Skeletal muscle satellite cell (primary cell): ENCODE measurements around the gene L3MBTL4.

Source experiments
- H3K27me3 ChIP-seq: 2 replicates; pipeline ENCODE4 v1.7.0; 2013; ENCODE audit warnings: low read length; ENCODE audit not compliant: control insufficient read depth, insufficient read depth
- H3K36me3 ChIP-seq: 2 replicates; pipeline ENCODE4 v1.7.0; 2013; ENCODE audit warnings: mild to moderate bottlenecking, control low read depth, low read length; ENCODE audit not compliant: insufficient read depth
- H3K4me1 ChIP-seq: 2 replicates; pipeline ENCODE4 v1.7.0; 2013; ENCODE audit warnings: low read length; ENCODE audit not compliant: control insufficient read depth, insufficient read depth
- H3K4me2 ChIP-seq: 2 replicates; pipeline ENCODE4 v1.7.0; 2013; ENCODE audit warnings: mild to moderate bottlenecking, low read length
- H3K4me3 ChIP-seq: 2 replicates; pipeline ENCODE4 v1.7.0; 2013; ENCODE audit warnings: low read length
- H3K9ac ChIP-seq: 2 replicates; pipeline ENCODE4 v1.7.0; 2013; ENCODE audit warnings: mild to moderate bottlenecking, low read depth, low read length, moderate library complexity
- H3K9me3 ChIP-seq: replicated peaks from 2 replicates; pipeline ENCODE4 v1.7.0; 2013; ENCODE audit warnings: mild to moderate bottlenecking, control low read depth, low read length

Gene L3MBTL4

DNA sequence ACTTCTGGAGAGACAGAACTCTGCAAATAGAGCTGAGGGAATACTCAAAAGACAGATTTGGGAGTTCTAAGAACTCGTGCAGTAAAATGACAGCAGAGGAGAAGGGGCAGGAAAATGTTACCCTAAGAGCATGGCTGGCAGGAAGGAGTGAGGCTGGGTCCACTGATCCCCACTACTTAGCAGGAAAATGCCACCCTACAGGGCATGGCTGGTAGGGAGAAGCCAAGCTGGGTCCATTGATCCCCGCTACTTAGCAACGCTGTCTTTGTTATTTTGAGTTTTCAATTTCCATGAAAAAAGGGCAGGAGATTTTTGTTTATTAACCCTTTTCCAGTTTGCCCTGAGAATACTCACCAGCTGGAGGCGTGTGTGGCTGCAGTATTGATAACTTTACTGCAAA is 419.1 kb downstream of the L3MBTL4 start:
- Histone ChIP-seq H3K9me3 (no peaks in the 10 kb centered on the region), H3K4me3 (no peak overlapping the region)

DNA sequence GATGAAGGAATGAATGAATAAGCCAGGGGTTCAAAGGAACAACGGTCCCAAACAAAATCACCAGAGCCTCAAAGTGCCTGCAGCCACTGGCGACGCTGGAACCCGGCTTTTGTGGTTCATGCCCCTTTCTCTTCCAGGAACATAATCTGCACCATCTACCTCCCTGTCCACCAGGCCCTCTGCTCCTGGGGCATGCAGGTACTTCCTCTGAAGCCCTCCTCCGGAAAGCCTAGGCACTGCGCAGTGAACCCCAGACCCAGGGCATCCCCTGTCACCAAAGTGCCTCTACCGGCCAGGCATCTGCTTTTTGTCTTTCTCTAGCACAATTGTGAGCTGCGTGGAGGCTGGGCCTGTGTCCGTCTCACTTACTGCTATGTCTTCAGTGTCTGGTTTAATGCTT is 420.8 kb downstream of the L3MBTL4 start:
- H3K27me3 ChIP-seq: peaks cover 15% of the 10 kb centered on the region

More for the DNA sequence above, 419.1 kb downstream of the L3MBTL4 start:
- Histone ChIP-seq H3K27me3 (peaks cover 15% of the 10 kb centered on the region), H3K36me3 (no peaks in the 10 kb centered on the region), H3K4me1 (no peaks in the 10 kb centered on the region), H3K4me2 (no peak overlapping the region), H3K9ac (no peak overlapping the region)

DNA sequence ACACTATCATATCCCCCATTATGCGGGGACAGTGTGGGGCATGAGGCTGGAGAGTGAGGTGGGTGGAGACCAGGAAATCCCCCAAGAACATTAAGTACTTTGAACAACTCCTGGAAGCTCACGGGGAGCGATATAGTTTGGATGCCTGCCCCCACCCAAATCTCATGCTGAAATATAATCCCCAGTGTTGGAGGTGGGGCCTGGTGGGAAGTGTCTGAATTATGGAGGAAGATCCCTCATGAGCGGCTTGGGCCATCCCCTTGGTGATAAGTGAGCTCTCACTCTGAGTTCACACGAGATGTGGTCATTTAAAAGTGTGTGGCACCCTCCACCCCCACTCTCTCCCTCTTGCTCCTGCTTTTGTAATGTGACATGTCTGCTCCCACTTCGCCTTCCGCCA is 422.3 kb downstream of the L3MBTL4 start:
- H3K4me3 ChIP-seq: no peak overlapping the region
- no peak overlapping the region for H3K9ac ChIP-seq
- H3K4me1 ChIP-seq: no peaks in the 10 kb centered on the region
- H3K4me2 ChIP-seq: no peak overlapping the region
- peaks cover 16% of the 10 kb centered on the region for H3K27me3 ChIP-seq
- H3K9me3 ChIP-seq: no peaks in the 10 kb centered on the region
- H3K36me3 ChIP-seq: no peaks in the 10 kb centered on the region

More for the DNA sequence above, 420.8 kb downstream of the L3MBTL4 start:
- Histone ChIP-seq H3K4me1 (no peaks in the 10 kb centered on the region), H3K4me3 (no peak overlapping the region), H3K9ac (no peak overlapping the region), H3K4me2 (no peak overlapping the region), H3K36me3 (no peaks in the 10 kb centered on the region), H3K9me3 (no peaks in the 10 kb centered on the region)

DNA sequence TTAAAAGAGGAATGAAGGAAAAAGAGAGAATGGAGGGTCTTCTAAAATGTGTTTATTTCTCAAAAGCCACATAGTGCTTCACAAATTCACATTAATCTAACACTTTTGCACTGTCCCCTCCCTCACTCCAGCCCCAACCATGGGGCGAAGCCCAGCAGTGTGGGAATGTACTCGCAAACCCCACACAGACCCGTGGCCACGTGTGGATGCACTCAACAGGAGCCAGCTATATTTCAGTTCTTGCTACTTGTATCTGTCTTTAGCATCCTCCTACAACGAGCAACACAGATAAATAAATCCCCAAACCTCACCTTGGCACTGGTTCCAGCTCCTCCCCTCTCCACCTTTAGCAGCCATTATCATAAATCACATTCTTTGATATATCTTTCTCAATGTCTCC is 427.5 kb downstream of the L3MBTL4 start:
- Histone ChIP-seq H3K4me1 (no peaks in the 10 kb centered on the region), H3K36me3 (no peaks in the 10 kb centered on the region), H3K4me3 (no peak overlapping the region), H3K4me2 (no peak overlapping the region), H3K9me3 (no peaks in the 10 kb centered on the region), H3K9ac (no peak overlapping the region), H3K27me3 (peaks cover 27% of the 10 kb centered on the region)

DNA sequence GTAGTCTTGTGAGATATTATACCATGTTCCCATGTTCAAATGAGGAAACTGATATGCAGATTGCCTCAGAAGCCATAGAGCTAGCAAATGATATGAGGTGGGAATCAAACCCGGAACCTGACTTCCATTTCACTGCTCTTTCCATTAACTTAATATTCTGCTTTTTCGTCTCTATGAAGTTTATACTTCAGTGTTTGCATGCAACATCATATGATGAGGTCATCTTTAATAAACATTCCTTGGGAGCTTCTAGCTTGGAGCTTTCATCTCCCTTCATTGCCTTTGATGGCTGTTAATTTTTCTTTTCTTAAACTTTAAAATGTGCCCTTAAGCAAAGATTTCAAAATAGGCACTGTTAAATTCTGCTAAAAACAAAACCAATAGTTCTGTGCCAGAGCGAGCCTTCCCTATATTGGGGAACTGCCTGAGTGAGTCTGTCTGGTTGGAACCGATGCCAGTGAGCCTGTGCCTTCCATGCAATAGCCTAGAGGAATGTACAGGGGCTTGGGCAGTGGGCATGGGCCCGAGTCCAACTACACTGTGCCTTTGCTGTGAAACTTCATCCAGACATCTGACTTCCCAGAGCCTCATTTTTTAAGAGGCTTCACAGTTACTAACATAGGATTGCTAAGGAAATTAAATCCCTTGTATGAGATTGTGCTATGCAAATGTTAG is 428.3 kb downstream of the L3MBTL4 start:
- H3K9me3 ChIP-seq: no peaks in the 10 kb centered on the region
- peaks cover 27% of the 10 kb centered on the region for H3K27me3 ChIP-seq
- H3K36me3 ChIP-seq: no peaks in the 10 kb centered on the region
- H3K9ac ChIP-seq: no peak overlapping the region
- no peak overlapping the region for H3K4me3 ChIP-seq
- no peak overlapping the region for H3K4me2 ChIP-seq
- no peaks in the 10 kb centered on the region for H3K4me1 ChIP-seq

DNA sequence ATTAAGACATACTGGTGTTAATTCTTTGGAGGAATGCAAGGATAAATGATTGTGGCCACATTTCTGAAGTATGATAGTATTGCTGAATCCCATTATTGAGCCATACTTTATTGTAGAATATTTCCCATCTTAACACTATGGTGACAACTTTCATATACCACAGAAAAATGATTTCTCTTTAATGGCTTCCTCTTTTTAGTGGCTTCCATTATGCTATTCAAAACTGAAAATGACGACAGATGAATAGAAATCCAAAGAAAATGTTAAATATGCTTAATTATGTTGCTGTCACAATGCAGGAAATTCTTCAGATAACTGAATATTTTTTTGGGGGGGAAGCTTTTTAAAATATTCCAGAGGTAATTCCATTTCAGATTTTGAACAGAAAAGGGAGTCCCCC is 430.5 kb downstream of the L3MBTL4 start:
- Histone ChIP-seq H3K9ac (no peak overlapping the region), H3K27me3 (peaks cover 30% of the 10 kb centered on the region), H3K36me3 (no peaks in the 10 kb centered on the region), H3K4me2 (no peak overlapping the region), H3K9me3 (no peaks in the 10 kb centered on the region), H3K4me1 (no peaks in the 10 kb centered on the region), H3K4me3 (no peak overlapping the region)

DNA sequence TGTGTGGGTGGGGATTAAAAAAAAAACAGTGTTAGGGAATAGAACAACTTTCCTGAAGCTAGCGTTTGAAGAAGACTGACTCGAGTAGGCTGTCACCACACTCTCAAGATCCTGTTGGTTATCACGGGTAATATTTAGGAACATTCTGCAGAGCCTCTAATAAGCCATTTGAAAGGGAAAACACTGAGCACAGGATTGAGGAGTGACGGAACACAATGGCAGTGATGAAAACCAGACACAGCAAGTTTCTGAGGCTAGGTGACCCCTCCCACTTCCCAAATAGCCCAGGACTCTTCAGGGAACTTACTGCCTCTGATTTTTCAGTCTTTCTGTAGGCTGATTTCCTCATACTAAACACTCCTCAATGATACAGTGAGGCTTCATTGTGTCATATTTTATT is 431.2 kb downstream of the L3MBTL4 start:
- H3K4me3 ChIP-seq: no peak overlapping the region
- H3K9ac ChIP-seq: no peak overlapping the region
- H3K9me3 ChIP-seq: no peaks in the 10 kb centered on the region
- H3K4me2 ChIP-seq: no peak overlapping the region
- peaks cover 30% of the 10 kb centered on the region for H3K27me3 ChIP-seq
- no peaks in the 10 kb centered on the region for H3K36me3 ChIP-seq
- H3K4me1 ChIP-seq: no peaks in the 10 kb centered on the region

DNA sequence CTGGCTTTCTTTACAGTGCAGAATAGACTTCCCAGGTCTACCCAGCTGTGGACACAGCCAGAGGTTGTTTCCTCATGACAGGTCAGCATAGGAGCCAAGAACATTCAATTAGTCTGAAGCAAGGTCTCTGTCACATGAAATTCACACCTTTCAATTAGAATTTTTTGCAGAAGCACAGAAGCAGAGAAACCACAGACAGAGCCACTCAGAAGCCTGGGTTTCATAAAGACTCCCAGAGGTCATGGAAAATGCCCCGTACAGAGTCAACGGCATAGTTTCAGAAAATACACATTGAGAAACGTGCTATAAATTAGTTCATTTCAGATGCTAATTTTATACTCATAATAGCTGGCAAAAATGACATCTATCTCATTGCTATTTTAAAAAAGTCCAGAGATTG is 432.4 kb downstream of the L3MBTL4 start:
- no peak overlapping the region for H3K4me3 ChIP-seq
- no peak overlapping the region for H3K4me2 ChIP-seq
- H3K4me1 ChIP-seq: no peaks in the 10 kb centered on the region
- H3K27me3 ChIP-seq: peaks cover 29% of the 10 kb centered on the region
- H3K36me3 ChIP-seq: no peaks in the 10 kb centered on the region
- no peaks in the 10 kb centered on the region for H3K9me3 ChIP-seq
- no peak overlapping the region for H3K9ac ChIP-seq

DNA sequence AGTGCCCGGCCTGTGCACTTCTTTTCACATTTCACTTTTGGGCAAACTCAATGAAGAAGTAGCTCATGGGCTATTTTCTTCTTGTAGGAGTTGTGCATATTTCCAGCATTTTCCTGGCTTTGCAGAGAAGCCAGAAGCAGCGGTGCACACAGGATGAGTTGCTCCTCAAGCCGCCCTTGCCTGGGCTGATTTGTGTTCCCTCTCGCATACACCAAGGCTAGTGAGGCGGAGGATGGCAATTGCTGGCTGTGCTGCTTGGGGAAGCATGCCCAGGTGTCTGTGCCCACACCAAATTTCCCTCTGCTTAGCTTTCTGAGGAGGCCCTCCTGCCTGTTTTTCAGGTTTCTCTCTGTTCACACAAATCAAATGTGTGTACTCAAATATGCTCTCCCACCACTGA is 434.0 kb downstream of the L3MBTL4 start:
- Histone ChIP-seq H3K4me2 (no peak overlapping the region), H3K4me3 (no peak overlapping the region), H3K4me1 (peaks cover 2% of the 10 kb centered on the region), H3K36me3 (no peaks in the 10 kb centered on the region), H3K9ac (no peak overlapping the region), H3K9me3 (no peaks in the 10 kb centered on the region), H3K27me3 (peaks cover 24% of the 10 kb centered on the region)

DNA sequence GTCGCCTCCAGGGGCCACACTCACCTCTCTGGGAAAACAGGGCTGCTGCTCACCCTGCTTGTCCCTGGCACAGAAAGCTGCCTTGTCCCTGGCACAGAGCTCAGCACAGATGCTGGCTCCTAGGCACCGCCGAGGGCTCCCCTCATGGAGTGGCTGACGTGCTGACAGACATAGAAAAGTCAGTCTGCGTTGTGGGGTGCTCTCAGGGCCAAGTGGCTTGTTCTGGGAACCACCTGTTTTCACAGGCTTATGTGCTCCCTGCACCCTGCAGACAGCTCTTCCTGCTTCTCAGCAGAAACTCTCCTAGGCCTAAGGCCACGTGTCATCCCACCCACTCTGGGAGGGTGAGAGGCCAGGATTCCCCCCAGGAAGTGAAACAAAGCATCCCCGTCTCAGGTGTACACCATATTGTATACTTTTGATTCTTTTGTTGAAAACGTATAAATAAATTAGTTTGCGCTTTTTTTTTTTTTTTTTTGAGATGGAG is 434.7 kb downstream of the L3MBTL4 start:
- Histone ChIP-seq H3K27me3 (peaks cover 18% of the 10 kb centered on the region), H3K36me3 (no peaks in the 10 kb centered on the region), H3K4me1 (peaks cover 8% of the 10 kb centered on the region), H3K4me3 (no peak overlapping the region), H3K4me2 (no peak overlapping the region), H3K9ac (no peak overlapping the region), H3K9me3 (no peaks in the 10 kb centered on the region)

DNA sequence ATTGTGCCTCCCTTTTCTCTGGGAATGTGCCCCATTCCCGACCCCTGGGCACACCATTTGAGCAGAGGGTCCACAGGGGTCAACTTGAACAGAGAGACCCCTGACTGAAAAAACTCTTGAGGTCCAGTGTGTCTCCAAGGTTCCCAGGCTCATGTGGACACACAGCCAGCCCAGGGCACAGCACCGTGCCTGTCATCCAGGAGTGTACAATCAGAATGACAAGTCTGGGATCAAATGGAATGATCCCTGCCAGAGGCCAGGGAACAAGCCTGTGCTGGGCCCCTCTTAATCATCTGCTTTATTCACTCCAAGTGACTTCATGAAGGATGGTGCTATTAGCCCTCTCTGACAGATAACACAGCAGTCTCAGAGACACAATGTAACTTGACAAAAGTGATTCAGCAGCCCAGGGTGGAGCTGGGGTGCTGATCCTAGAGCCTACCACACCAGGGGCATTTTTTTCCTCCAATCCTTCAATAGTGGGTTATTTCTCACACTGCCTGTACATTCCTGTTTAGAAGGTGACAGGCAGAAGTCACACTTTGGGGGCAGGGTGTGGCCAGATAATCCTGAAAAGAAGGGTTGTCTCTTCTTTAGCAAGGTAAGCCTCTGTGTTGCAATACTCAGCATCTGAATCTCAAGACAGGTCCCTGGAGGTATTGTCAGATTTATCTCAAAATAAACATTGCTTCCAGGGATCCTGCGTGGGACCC is 435.4 kb downstream of the L3MBTL4 start:
- no peak overlapping the region for H3K4me2 ChIP-seq
- no peak overlapping the region for H3K4me3 ChIP-seq
- H3K9me3 ChIP-seq: no peaks in the 10 kb centered on the region
- peaks cover 15% of the 10 kb centered on the region for H3K27me3 ChIP-seq
- peaks cover 14% of the 10 kb centered on the region for H3K4me1 ChIP-seq
- H3K36me3 ChIP-seq: no peaks in the 10 kb centered on the region
- H3K9ac ChIP-seq: no peak overlapping the region

DNA sequence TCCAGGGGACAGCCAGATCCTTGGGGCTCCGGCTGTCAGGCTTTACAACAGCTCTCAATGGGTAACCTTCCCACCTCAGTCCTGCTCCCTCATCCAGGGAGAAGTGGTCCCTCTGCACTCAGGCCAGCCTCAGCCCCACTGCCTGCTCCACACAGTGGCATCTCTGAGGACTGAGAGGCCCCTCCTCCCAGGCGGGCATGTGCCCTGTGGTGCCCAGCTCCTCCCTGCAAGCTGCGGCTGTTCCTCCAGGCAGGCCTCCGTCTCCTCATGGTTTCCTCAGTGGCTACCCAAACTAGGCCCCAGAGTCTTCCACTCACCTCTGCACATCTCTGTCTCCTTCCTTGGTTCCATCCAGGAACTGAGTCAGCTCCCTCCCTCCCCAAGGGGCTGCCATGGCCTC is 437.7 kb downstream of the L3MBTL4 start:
- Histone ChIP-seq H3K27me3 (peaks cover 14% of the 10 kb centered on the region), H3K4me3 (no peak overlapping the region), H3K9me3 (no peaks in the 10 kb centered on the region), H3K36me3 (no peaks in the 10 kb centered on the region), H3K4me2 (no peak overlapping the region), H3K4me1 (peaks cover 14% of the 10 kb centered on the region), H3K9ac (no peak overlapping the region)
